Astrocyte (in vitro differentiated cells and primary cell): ENCODE measurements around the gene CLTCL1. TPM values are rescaled to one million over a fixed set of nuclear protein-coding genes. Genes with fewer than 3 reads are reported as not detected.

Experiments used
- DNase-seq: peaks from one replicate; pipeline ENCODE4 v3.0.0-alpha.2; 2010; ENCODE audit warnings: low read depth
- FAIRE-seq: peaks from 2 replicates; lab custom pipeline; 2011; peaks lifted over from hg19 to GRCh38; lab: Jason Lieb, UNC
- H2AFZ ChIP-seq: 2 replicates; pipeline ENCODE4 v1.6.0; 2012; ENCODE audit warnings: low read depth, low read length, inconsistent platforms
- H3K27ac ChIP-seq: 2 replicates; pipeline ENCODE4 v1.5.1; 2011; ENCODE audit warnings: low read depth, low read length, inconsistent platforms
- H3K27me3 ChIP-seq: 2 replicates; pipeline ENCODE4 v1.6.0; 2011; ENCODE audit warnings: low read length, inconsistent platforms; ENCODE audit not compliant: insufficient read depth
- H3K36me3 ChIP-seq: 2 replicates; pipeline ENCODE4 v1.5.1; 2011; ENCODE audit warnings: low read length, inconsistent platforms; ENCODE audit not compliant: insufficient read depth
- H3K4me1 ChIP-seq: 2 replicates; pipeline ENCODE4 v1.5.1; 2011; ENCODE audit warnings: low read length, inconsistent platforms; ENCODE audit not compliant: insufficient read depth
- H3K4me2 ChIP-seq: 2 replicates; pipeline ENCODE4 v1.6.0; 2012; ENCODE audit warnings: low read length, inconsistent platforms
- H3K4me3 ChIP-seq: 2 replicates; pipeline ENCODE4 v1.5.1; 2011; ENCODE audit warnings: low read depth, mild to moderate bottlenecking, low read length, inconsistent platforms; ENCODE audit not compliant: insufficient read depth
- H3K79me2 ChIP-seq: 2 replicates; pipeline ENCODE4 v1.6.0; 2012; ENCODE audit warnings: mild to moderate bottlenecking, low read length, inconsistent platforms; ENCODE audit not compliant: insufficient read depth
- H3K9ac ChIP-seq: 2 replicates; pipeline ENCODE4 v1.6.0; 2012; ENCODE audit warnings: mild to moderate bottlenecking, low read length, inconsistent platforms
- H3K9me3 ChIP-seq: 2 replicates; pipeline ENCODE4 v1.5.1; 2012; ENCODE audit warnings: low read depth, mild to moderate bottlenecking, low read length, inconsistent platforms; ENCODE audit not compliant: insufficient read depth
- H4K20me1 ChIP-seq: 2 replicates; pipeline ENCODE4 v1.6.0; 2012; ENCODE audit warnings: low read length, inconsistent platforms; ENCODE audit not compliant: insufficient read depth
- H3K27ac Mint-ChIP-seq: one replicate; pipeline ENCODE4 v1.8.0; 2021; ENCODE audit warnings: mild to moderate bottlenecking, mixed read lengths; ENCODE audit not compliant: unreplicated experiment
- H3K27me3 Mint-ChIP-seq: one replicate; pipeline ENCODE4 v1.8.0; 2021; ENCODE audit warnings: low read depth, mixed read lengths; ENCODE audit not compliant: unreplicated experiment
- H3K36me3 Mint-ChIP-seq: one replicate; pipeline ENCODE4 v1.8.0; 2021; ENCODE audit warnings: low read depth, mixed read lengths; ENCODE audit not compliant: unreplicated experiment
- H3K4me1 Mint-ChIP-seq: one replicate; pipeline ENCODE4 v1.8.0; 2021; ENCODE audit warnings: low read depth, mixed read lengths; ENCODE audit not compliant: unreplicated experiment
- H3K4me3 Mint-ChIP-seq: one replicate; pipeline ENCODE4 v1.8.0; 2021; ENCODE audit warnings: mild to moderate bottlenecking, moderate library complexity, mixed read lengths; ENCODE audit not compliant: unreplicated experiment
- H3K9me3 Mint-ChIP-seq: one replicate; pipeline ENCODE4 v1.8.0; 2021; ENCODE audit warnings: mild to moderate bottlenecking, mixed read lengths; ENCODE audit not compliant: unreplicated experiment
- CTCF ChIP-seq: IDR thresholded peaks from 2 replicates; pipeline ENCODE4 v1.5.1; 2011; ENCODE audit warnings: low read depth, mild to moderate bottlenecking, inconsistent platforms, low read length, moderate library complexity; ENCODE audit not compliant: insufficient read depth
- EZH2 ChIP-seq: IDR thresholded peaks from 2 replicates; pipeline ENCODE4 v1.6.1; 2012; ENCODE audit warnings: mild to moderate bottlenecking, low read length, inconsistent platforms; ENCODE audit not compliant: insufficient read depth
- total RNA-seq: library from RNA; stranded (reverse); gene quantifications from 2 replicates; pipeline ENCODE4 v1.2.1, GENCODE V29; 2021

CLTCL1 gene
- total RNA-seq, 1 donor from 2014 or later, result 54.4 TPM

GRCh38 chr22:19207884-19208283, 83.6 kb downstream of the CLTCL1 start:
- H3K4me3 ChIP-seq, result no peak overlapping the region
- H3K79me2 ChIP-seq, result no peaks in the 10 kb centered on the region
- no peak overlapping the region for H3K27ac ChIP-seq
- Mint-ChIP-seq H3K27ac (peak overlapping the region; percentile 9), H3K4me1 (no peaks in the 10 kb centered on the region), H3K9me3 (no peaks in the 10 kb centered on the region), H3K4me3 (no peak overlapping the region), H3K27me3 (no peaks in the 10 kb centered on the region), H3K36me3 (peaks cover 41% of the 10 kb centered on the region)
- H3K36me3 ChIP-seq, result no peaks in the 10 kb centered on the region
- H4K20me1 ChIP-seq, result no peaks in the 10 kb centered on the region
- FAIRE-seq, result no peak
- no peak overlapping the region for H3K9ac ChIP-seq
- DNase-seq, result no peak
- no peak for TF ChIP-seq CTCF
- no peak for TF ChIP-seq EZH2
- H3K9me3 ChIP-seq, result no peaks in the 10 kb centered on the region
- H3K4me2 ChIP-seq, result no peak overlapping the region
- H2AFZ ChIP-seq, result no peak overlapping the region
- no peaks in the 10 kb centered on the region for H3K27me3 ChIP-seq
- H3K4me1 ChIP-seq, result no peaks in the 10 kb centered on the region

DNA sequence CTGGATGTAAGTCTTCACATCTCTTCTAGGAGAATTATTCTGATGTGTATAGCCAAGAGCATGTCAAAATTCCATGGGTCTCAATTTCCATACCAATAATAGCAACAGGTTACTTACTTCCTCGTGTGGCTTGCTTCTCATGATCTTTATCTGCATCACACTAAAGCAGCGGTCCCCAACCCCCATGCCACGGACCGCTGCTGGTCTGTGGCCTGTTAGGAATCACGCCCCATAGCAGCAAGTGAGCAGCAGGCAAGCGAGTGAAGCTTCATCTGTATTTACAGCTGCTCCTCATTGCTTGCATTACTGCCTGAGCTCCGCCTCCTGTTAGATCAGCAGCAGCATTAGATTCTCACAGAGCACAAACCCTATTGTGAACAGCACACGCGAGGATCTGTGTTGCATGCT, 84.1 kb downstream of the CLTCL1 start:
- no peaks in the 10 kb centered on the region for H4K20me1 ChIP-seq
- H3K36me3 ChIP-seq, result no peaks in the 10 kb centered on the region
- no peak overlapping the region for H3K27ac Mint-ChIP-seq
- TF ChIP-seq CTCF (no peak), EZH2 (no peak)
- DNase-seq, result no peak
- H3K27me3 ChIP-seq, result no peaks in the 10 kb centered on the region
- H3K4me3 ChIP-seq, result no peak overlapping the region
- no peak overlapping the region for H3K4me2 ChIP-seq
- H2AFZ ChIP-seq, result no peak overlapping the region
- H3K9me3 Mint-ChIP-seq, result no peaks in the 10 kb centered on the region
- H3K4me1 Mint-ChIP-seq, result no peaks in the 10 kb centered on the region
- FAIRE-seq, result no peak
- H3K9me3 ChIP-seq, result no peaks in the 10 kb centered on the region
- H3K4me1 ChIP-seq, result no peaks in the 10 kb centered on the region
- H3K27me3 Mint-ChIP-seq, result no peaks in the 10 kb centered on the region
- peaks cover 42% of the 10 kb centered on the region for H3K36me3 Mint-ChIP-seq
- H3K4me3 Mint-ChIP-seq, result no peak overlapping the region
- no peaks in the 10 kb centered on the region for H3K79me2 ChIP-seq
- no peak overlapping the region for H3K9ac ChIP-seq
- H3K27ac ChIP-seq, result no peak overlapping the region

- Mint-ChIP-seq H3K4me1 (no peaks in the 10 kb centered on the region), H3K27ac (no peak overlapping the region), H3K4me3 (no peak overlapping the region), H3K9me3 (no peaks in the 10 kb centered on the region), H3K27me3 (no peaks in the 10 kb centered on the region), H3K36me3 (peaks cover 46% of the 10 kb centered on the region)
- Histone ChIP-seq H2AFZ (no peak overlapping the region), H4K20me1 (no peaks in the 10 kb centered on the region), H3K4me2 (no peak overlapping the region), H3K9me3 (no peaks in the 10 kb centered on the region), H3K27ac (no peak overlapping the region), H3K9ac (no peak overlapping the region), H3K79me2 (no peaks in the 10 kb centered on the region), H3K4me3 (no peak overlapping the region), H3K27me3 (no peaks in the 10 kb centered on the region), H3K36me3 (no peaks in the 10 kb centered on the region), H3K4me1 (no peaks in the 10 kb centered on the region)
- no peak for FAIRE-seq
- no peak for DNase-seq
- TF ChIP-seq EZH2 (no peak), CTCF (no peak)
Measured at GRCh38 chr22:19206287-19206686, 85.2 kb downstream of the CLTCL1 start.
